Fibroblast of lung (primary cell): ENCODE measurements around the gene ADAMTS17.

ENCODE experiments used
- CTCF ChIP-seq, 2 donors: IDR thresholded peaks in 1 of 2; conservative IDR thresholded peaks in 1 of 2; 1 replicate in 1 of 2; 2 replicates in 1 of 2; pipeline ENCODE4 v1.5.1; 2011 to 2012; ENCODE audit warnings: low read length in 2 of 2, control low read depth in 1 of 2, inconsistent platforms in 1 of 2, low read depth in 1 of 2, mild to moderate bottlenecking in 1 of 2
- EZH2 ChIP-seq: IDR thresholded peaks from 2 replicates; pipeline ENCODE4 v1.5.1; 2012; ENCODE audit warnings: low read length, control low read depth, mild to moderate bottlenecking; ENCODE audit errors: missing control alignments

- TF ChIP-seq CTCF (conservative IDR thresholded peaks at IDR 0.05 in 1 of 2, IDR thresholded peaks at IDR 0.05 in 1 of 2; ENCODE audit: low read depth in 1 of 2, low read length in 2 of 2), result no peak
- no peak for TF ChIP-seq EZH2
Observed at GRCh38 chr15:100041127-100041828, 300.5 kb downstream of the ADAMTS17 start.
